NCI-H2107 treated with DMSO at 0.1 percent for 48 hours (cell line): Measurements from ENCODE around the gene MIOX.
A peak's percentile ranks its signal among the peaks of the same experiment; 100 is the strongest.

Experiments used
- DNase-seq: peaks from one replicate; lab custom pipeline; 2025; ENCODE audit not compliant: unreplicated experiment; lab: John Stamatoyannopoulos, UW

Gene MIOX

GRCh38 chr22:50489363-50490243 is 2.9 kb downstream of the MIOX start:
- no peak for DNase-seq

- DNase-seq: no peak
These were observed 4.1 kb downstream of the MIOX start for GRCh38 chr22:50490531-50491308.

DNA sequence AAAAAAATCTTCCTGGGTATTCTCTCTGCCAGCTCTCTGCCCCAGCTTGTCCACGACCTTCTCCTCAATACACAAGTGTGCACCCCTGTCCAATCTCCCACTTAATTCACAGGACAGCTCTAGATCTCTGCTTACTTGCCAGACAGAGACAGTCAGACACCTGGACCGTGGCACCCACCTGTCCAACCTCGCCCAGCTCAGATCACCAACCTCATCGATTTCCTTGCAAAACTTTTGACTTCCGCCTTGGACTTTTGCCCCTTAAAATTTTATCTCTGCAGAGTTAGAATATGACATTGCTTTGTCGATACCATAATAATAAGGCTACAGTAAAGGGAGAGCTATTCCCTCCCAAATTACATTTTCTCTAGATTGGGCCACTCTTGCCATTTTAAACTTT is 10.4 kb downstream of the MIOX start:
- no peak for DNase-seq

DNA sequence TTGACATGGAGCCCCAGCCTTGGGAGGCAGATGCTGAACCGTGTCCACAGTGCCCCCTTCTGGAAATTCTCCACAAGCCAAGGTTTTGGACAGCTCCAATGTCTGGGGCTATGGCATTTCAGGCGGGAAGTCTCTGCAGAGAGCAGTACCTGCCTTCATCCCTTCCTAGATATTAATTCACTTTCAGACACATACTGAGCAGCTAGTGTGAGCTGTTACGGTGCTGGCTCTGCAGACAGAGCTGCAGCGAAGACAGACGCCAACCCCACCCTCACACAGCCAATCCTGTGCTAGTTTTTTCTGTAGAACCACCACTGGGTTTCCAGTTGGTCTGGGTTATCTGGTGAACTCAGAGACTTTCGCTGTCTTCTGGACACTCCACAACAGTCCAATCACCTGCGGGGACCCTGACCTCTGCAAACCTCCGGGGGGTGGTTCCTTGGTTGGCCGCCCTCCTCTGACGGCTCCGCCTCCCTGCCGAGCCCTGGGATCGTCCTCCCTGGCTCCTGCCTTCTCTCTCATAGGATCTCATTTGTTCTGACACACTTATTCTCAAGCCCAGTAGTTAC is 11.7 kb downstream of the MIOX start:
- no peak for DNase-seq

DNA sequence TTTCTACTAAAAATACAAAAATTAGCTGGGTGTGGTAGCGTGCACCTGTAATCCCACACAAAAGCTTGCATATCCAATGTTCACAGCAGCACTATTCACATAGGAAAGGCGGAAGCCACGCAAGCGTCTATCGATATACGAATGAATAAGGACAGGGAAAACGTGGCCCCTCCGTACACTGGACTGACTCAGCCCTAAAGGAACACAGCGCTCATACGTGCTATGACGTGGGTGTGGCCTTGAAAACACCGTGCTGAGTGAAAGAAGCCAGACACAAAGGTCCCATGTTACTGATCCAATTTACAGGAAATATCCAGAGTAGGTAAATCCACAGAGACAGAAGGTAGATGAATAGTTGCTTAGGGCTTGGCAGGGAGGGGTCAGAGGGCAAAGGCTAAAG is 13.8 kb downstream of the MIOX start:
- DNase-seq: no peak

- no peak for DNase-seq
These were observed 15.4 kb downstream of the MIOX start for GRCh38 chr22:50502096-50502495.

GRCh38 chr22:50502628-50503474 is 16.2 kb downstream of the MIOX start:
- no peak for DNase-seq

GRCh38 chr22:50503475-50504145 is 17.0 kb downstream of the MIOX start:
- no peak for DNase-seq

GRCh38 chr22:50504369-50505211 is 17.9 kb downstream of the MIOX start:
- no peak for DNase-seq

- DNase-seq: no peak
These were observed 18.7 kb downstream of the MIOX start for GRCh38 chr22:50505276-50505775.

DNA sequence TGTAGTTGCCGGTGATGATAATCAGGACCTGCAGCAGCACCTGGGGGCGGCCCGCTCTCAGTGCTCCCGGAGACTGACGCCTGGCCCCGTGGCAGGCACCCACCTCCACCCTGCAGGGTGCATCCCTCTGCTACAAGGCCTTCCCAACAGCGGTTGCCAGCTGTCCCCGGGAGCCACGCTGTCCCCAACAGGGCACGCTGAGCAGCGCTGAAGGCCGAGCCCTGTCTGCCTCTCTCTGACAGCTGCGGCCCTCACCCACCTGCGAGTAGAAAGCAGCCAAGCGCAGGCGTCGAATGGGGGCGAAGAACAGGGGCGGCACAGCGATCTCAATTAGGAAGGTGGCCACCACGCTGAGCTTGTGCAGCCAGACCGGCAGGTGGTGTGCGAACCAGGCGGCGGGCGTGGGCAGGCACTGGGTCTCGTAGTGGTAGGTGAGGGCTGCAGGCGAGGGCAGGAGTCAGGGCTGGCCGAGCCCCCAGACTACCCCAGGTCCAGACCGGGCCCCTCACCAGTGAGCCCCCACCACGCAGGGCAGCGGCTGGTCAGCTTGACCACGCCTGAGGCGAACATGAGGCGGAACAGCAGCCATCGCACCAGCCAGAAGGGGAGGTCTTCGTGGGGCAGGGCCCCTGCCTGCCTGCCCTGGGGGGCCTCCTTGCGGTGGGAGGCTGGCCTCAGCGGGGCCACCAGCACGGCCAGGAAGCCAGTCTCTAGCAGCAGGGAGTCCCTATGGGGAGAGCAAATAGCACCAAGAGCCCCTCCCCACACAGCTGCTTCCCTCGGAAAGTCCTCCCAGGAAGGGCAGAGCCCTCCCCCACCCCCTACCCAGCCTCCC is 19.3 kb downstream of the MIOX start:
- DNase-seq: no peak

DNA sequence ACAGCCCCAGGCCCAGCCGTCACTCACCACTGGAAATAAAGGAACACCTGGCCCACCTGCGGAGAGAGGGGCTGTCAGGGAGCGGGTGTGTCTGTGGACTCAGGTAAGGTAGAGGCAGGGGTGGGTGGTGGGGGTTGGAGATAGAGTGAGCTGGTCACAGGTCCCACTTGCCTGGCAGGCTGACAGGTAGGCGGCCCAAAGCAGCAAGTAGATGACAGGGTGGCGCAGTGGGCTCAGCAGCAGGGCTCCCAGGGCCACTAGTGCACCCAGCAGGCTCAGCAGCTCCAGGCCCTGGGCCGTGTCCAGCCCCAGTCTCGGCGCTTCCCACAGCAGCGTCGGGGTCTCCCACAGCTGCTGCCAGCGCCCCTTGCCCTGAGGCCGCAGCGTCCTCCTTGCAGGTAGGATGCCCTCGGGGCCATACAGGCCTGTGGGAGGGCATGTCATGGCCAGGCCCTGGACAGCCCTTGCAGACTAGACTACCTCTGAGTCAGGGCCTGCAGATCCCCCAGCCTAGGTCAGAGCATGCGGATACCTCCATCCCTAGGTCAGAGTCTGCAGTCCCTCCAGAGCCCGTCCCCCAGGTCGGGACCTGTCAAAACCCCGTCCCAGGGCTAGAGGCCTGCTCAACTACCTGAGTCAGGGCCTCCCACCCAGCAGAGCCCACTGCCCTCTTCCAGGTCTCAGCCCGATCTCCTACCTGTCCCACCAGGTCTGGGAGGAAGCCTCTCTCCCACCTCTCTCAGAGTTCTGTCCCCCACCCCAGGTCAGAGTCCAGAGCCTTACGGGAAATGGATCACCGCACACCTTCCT is 20.2 kb downstream of the MIOX start:
- DNase-seq: peak; percentile 65

DNA sequence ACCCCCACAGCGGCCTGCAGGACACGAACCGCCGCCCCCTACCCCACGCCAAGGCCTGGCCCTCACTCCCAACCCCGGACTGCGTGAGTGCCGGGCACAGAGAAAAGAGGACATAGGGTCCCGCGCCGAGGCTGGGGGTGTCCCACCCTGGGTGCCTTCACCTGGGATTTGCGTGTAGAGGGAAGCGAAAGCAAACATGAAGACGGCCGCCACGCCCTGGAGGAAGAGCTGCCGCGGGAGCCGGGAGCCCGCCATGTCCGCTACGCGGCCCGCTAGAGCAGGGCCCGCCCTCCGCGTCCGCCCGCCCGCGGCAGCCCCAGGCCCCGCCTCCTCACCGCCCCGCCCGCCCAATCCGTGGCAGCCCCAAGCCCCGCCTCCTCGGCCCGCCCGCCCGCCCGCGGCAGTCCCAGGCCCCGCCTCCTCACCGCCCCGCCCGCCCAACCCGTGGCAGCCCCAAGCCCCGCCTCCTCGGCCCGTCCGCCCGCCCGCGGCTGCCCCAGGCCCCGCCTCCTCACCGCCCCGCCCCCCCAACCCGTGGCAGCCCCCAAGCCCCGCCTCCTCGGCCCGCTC is 20.8 kb downstream of the MIOX start, which contains the start of gene LMF2:
LMF2 (minus strand) TSS at position 282 of the 570 bp plus-strand sequence; CDS start at position 255, 27 bp downstream.
- no peak for DNase-seq

DNA sequence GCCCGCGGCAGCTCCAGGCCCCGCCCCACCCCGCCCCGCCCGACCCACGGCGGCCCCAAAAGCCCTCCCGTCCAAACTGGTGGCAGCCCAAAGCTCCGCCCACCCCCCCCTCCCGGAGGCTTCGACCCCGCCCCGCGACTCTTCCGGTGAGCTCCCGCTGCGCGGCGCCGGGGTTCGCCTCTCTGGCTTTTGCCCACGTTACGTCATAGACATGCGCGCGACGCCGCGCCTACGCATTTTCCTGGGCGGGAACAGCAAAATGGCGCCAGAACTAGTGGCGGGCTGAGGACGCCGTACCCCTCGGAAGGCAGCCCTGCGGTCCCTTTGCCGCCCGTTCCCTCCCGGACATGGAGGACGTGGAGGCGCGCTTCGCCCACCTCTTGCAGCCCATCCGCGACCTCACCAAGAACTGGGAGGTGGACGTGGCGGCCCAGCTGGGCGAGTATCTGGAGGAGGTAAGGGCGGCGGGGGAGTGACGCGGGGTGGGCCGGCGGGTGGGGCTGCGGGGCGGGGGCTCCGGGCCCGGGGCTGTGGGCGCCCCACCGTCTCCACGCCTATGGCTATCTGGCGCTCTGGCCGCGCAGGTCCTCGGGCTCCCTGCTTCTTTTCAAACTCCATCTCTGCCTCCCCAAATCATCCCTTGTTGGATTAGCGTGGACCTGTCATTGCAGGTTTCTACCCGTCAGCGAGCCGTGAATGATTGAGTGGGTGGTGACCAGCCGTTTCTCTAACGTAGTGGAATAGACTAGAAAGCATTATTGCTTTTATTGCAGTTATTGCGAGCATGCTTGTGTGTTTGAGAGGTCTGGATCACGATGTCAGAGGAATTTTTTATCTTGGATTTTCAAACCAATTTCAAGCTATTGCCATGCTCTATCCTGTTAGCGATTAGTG is 21.6 kb downstream of the MIOX start, which contains the start of gene NCAPH2:
NCAPH2 (plus strand) TSS at position 234 of the 894 bp plus-strand sequence; CDS start at position 348, 114 bp downstream.
- peak; percentile 61 for DNase-seq

- DNase-seq: no peak
These were observed 22.2 kb downstream of the MIOX start for GRCh38 chr22:50508897-50509296.

GRCh38 chr22:50513175-50513574 is 26.5 kb downstream of the MIOX start:
- DNase-seq: no peak
